GM18951 (cell line): ENCODE measurements around the gene FBXL15.

Experiments
- POLR2A ChIP-seq: IDR thresholded peaks from 4 replicates; pipeline ENCODE4 v1.6.1; 2011; ENCODE audit warnings: mild to moderate bottlenecking; ENCODE audit not compliant: insufficient read length, insufficient read depth; ENCODE audit errors: extremely low read depth
- in situ Hi-C: fragments of 300-500 bp; cut with MboI; formaldehyde crosslinking; loops from one replicate; pipeline ENCODE4 v1.12.0; 2022; ENCODE audit warnings: low sequenced_read_pairs, mixed read lengths, inconsistent platforms; ENCODE audit not compliant: unreplicated experiment

FBXL15 gene

GRCh38 chr10:102423372-102423968, 2.8 kb downstream of the FBXL15 start:
- no peak for TF ChIP-seq POLR2A
- in situ Hi-C loops = no loop called here

- TF ChIP-seq POLR2A = no peak
- in situ Hi-C loops = no loop called here
Observed at GRCh38 chr10:102424145-102424544, 3.5 kb downstream of the FBXL15 start.

- in situ Hi-C loops = no loop called here
- no peak for TF ChIP-seq POLR2A
Observed at GRCh38 chr10:102424916-102425315, 4.3 kb downstream of the FBXL15 start.

GRCh38 chr10:102425444-102425843, 4.8 kb downstream of the FBXL15 start:
- in situ Hi-C loops = no loop called here
- TF ChIP-seq POLR2A = no peak

GRCh38 chr10:102426803-102427287, 6.2 kb downstream of the FBXL15 start:
- TF ChIP-seq POLR2A = no peak
- in situ Hi-C loops = no loop called here

GRCh38 chr10:102429468-102429867, 8.8 kb downstream of the FBXL15 start:
- TF ChIP-seq POLR2A = no peak
- in situ Hi-C loops = no loop called here

GRCh38 chr10:102431452-102432124, 11.0 kb downstream of the FBXL15 start:
- TF ChIP-seq POLR2A = no peak
- in situ Hi-C loops = no loop called here

- in situ Hi-C loops = no loop called here
- TF ChIP-seq POLR2A = peak; percentile 79
Observed at GRCh38 chr10:102432162-102432950, 11.7 kb downstream of the FBXL15 start, which contains the start of gene CUEDC2. CUEDC2 (minus strand) TSS chr10:102432574; CDS start chr10:102425188, 7,386 bp downstream.

- no peak for TF ChIP-seq POLR2A
- in situ Hi-C loops = no loop called here
Observed at GRCh38 chr10:102433619-102434046, 13.0 kb downstream of the FBXL15 start.

GRCh38 chr10:102434394-102435132, 13.9 kb downstream of the FBXL15 start:
- in situ Hi-C loops = no loop called here
- TF ChIP-seq POLR2A = no peak

- in situ Hi-C loops = no loop called here
- TF ChIP-seq POLR2A = no peak
Observed at GRCh38 chr10:102435133-102435497, 14.5 kb downstream of the FBXL15 start.

GRCh38 chr10:102435529-102436233, 15.0 kb downstream of the FBXL15 start:
- TF ChIP-seq POLR2A = peak; percentile 55
- in situ Hi-C loops = no loop called here

- TF ChIP-seq POLR2A = no peak
- in situ Hi-C loops = no loop called here
Observed at GRCh38 chr10:102436312-102436711, 15.7 kb downstream of the FBXL15 start.

GRCh38 chr10:102437515-102437914, 16.9 kb downstream of the FBXL15 start:
- no peak for TF ChIP-seq POLR2A
- in situ Hi-C loops = no loop called here
